Stimulated activated CD4-positive, alpha-beta T cell treated with anti-CD3 and anti-CD28 coated beads, Interleukin-12 subunit alpha, Interleukin-12 subunit beta, amount 100 ng/mL, for 48 hours (primary cell): ENCODE data around the gene SNAPC2.
"Not testable (repeated sequence)": the region's sequence is repeated elsewhere in the genome, so short reads cannot be mapped to it uniquely, and the experiment has no call there.

Experiments used
- DNase-seq, 3 donors: peaks; one replicate each; pipeline ENCODE4 v3.0.0-alpha.2; 2020; ENCODE audit warnings: low read depth in 2 of 3, low spot score in 1 of 3

SNAPC2 gene

DNA sequence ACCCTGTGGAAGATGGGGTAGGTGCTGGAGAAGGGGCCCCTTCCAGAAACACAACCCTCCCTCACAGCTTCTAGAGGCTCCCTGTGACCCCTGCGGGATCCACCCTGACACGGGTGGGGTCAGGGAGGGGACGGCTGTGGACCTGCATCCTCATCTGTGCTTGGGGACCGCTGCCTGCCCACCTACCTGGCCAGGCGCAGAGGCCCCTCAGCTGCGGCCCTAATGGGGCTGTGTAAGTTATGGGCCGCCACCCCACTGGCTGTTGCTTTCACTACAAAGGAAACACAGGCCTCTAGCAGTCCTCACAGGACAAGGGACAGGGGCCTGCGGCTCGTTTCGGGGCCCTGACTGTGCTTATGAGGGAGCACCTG is 12.8 kb downstream of the SNAPC2 start:
- DNase-seq: no peak

DNA sequence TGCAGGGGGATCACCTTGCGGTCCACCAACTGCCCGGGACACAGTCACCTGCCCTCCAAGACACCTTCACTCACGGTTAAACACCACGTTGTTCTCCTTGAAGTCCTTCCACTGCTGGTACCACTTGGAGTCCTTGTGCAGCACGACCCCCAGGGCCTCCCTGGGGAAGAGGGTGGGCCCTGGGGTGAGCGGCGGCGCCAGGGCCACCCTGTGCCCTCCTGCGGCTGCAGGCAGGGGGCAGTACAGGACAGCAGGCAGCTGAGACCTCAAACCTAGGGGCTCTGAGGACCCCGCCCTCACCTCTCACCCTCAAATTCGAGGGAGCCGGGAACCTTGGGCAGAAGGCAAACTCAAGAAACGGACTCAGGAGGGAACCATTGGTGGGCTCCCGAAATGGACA is 13.3 kb downstream of the SNAPC2 start:
- DNase-seq: no peak

DNA sequence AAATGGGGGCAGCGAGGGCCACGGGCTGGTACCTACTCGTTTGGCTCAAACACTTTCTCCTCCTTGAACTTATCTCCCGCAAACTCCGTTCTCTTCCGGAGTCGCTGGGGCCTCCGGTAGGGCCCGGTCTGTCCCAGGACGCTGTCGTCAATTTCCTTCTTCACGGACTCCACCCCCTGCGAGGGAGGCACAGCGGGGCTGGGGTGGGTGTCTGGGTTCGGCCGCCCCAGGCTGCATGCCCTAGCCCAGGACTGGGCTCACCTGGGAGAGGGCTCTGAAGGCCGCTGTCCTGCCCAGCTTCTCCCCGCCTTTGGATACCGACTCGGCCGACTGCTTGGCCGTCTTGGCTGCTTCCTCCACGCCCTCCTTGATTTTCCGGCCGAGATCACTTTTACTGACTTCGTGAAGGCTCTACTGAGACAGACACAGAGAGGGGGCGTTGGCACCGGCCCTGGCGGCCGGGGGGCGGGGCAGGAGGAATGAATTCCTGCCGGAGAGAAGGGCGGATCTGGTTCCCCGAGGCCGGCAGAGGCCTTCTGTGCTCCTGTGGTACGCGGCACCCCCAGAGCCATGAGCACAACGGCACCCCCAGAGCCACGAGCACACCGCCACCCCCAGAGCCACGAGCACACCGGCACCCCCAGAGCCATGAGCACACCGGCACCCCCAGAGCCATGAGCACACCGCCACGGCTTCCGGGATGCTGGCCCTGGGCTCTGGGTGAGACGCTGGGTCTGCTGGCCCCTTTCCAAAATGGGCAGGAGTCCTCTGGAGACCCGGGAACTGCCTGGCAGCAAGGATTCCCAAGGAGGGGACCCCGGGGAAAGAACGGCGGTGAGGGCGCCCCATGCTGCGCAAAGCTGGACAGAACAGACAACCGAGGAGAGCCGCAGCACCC is 13.9 kb downstream of the SNAPC2 start:
- DNase-seq: no peak

DNA sequence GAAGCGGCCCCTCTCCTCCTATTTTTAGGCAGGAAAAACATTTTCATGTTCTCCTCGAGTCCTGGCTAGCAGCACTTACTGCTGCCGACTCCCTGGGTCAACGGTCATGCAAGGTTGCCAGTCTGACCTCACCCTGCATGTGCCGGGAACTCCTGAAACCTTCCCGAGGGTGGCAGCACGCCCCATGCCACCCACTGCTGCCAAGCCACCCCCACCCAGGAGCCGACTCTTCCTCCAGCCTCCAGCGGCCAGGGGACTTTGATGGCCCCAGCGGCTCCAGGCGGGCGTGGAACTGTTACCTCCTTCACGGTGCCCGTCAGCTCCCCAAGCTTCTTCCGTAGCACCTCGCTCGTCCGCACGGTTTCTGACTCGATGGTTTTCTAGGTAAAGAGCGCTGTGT is 14.6 kb downstream of the SNAPC2 start:
- no peak for DNase-seq

DNA sequence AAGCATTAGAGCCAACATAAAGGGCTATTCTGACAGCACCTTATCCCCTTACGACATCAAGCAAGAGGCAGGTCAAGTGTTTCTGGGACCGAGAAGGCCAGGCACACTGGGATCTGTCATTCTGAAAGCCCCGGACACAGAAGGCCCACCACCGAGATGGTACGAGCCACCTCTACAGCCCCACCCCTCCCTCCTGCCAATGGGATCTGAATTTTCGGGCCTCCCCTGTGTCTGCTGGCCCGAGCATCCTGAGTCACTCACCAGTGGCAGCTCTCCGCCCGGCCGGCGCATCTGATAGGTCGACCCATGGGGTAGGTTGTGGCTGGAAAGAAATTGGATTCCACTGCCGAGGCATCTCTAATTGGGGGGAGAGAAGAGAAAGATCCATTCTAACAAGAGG is 20.7 kb downstream of the SNAPC2 start:
- DNase-seq: no peak

DNA sequence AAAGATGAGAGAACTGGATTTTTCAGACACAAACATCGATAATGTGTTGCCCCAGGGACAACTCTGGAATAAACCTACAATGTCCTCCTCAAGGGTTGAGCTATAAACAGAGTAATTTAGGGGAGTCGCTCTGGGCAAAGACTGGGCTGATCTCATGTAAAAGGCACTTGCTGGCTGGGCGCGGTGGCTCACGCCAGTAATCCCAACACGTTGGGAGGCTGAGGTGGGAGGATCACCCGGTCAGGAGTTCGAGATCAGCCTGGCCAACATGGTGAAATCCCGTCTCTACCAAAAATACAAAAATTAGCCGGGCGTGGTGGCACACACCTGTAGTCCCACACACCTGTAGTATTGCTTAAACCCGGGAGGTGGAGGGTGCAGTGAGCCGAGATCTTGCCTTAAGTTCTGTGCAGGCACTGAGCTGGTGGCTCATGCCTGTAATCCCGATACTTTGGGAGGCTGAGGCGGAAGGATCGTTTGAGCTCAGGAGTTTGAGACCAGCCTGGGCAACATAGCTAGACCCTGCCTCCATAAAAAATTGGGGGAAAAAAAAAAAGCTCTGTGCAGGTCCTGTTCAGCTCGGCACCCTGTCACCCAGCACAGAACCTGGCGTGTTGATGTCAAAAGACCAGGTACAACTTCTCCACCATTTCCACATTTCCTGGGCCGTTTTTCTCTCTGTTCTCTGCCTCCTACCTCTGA is 21.9 kb downstream of the SNAPC2 start:
- no peak for DNase-seq

DNA sequence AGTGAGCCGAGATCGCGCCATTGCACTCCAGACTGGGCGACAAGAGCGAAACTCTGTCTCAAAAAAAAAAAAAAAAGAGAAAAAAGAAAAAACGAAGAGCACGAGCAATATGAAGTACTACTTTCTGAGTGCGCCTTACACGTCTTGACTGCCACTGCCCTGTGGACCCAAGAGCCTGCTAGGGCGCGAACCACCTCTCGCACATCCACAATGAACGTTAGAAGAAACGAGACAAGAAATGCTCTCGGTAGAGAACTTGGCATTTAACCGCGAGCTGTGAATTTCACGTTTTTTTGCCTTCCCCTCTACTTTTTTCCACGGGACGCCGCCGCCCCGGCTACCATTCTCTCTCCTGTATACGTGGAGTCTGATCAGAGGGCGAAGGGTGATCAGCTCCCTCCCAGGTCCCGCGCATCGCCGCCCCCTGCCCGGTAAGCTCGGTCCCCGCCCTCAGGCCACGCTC is 22.9 kb downstream of the SNAPC2 start:
- DNase-seq: no peak

DNA sequence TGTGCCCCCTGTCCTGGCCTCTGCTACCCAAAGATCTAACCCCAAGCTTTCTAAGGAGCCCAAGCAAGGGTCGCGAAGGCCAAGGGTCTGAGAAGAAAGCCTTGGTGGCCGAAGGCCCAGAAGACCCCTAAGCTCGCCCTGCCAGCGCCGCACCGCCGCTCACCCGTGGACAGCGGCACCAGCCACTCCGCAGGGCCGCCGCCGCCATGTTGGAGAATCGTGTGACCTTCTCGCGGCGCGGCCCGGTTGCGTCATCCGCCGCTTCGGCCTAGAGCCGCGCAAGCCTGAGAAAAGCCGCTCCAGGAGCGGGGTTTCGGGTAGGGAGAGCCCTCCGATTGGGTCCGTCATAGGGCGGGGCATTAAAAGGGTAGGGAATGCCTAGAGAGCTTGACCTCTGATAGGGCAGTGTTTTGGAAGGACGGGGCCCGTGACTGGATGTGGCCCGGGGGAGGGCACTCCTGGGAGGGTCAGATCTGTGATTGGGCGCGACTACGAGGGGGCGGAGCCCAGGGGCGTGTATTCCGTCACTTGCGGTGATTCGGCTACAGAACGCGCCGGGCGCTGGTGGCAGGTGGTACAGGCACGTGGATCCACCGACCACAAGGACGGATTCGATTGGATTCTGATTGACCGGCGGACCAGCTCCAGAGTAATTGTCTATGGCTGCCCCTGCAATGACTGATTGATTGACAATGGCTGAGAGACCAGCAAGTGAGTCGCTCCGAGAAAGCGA is 23.5 kb downstream of the SNAPC2 start, which contains the start of gene TIMM44:
Gene TIMM44, minus strand, starts transcription at position 223 of the 733 bp plus-strand sequence. Its CDS starts 15 bp downstream, at position 208.
- DNase-seq: peak; percentile 98 to 99 (median 98)

DNA sequence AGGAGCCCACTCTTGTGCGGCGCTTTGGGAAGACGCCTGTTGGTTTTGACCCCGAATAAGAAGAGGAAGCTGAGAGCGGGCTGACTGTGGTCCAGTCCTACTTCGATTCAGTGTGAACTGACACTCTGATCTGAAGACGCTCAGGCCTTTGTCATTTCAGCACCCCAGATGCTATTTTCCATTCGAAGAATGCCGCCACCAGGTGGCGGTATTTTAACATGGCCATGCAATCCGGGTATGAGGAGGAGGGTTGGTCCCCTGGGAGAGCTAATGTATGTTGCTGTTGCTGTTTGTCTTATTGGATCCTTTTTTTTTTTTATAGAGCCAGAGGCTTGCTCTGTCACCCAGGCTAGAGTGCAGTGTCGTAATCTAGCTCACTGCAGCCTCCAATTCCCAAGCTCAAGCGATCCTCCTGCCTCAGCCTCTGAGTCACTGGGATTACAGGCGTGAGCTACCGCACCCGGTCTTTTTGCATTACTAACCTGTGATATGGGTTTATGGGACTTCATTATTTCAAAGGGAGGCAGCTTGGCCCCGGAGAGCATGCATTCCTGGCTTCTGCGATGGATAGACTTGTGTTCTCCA is 24.1 kb downstream of the SNAPC2 start:
- DNase-seq: peak; percentile 78 to 90 (median 80)

DNA sequence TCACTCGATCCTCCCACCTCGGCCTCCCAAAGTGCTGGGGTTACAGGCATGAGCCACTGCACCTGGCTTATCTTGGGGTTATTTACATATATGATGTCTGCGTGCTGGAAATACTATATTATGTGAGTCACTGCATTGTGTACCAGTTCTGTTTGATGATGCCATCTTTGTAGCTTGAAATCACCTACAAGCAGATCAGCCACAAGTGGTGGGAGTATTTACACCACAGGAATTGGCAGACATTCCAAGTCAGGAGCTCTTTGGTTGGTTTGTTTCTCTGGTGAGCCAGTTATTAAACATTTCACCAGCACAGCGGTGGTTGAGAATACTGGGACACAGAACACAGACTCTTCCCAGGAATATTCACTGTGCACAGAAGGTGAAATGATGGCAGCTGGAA is 27.8 kb downstream of the SNAPC2 start:
- no peak for DNase-seq

DNA sequence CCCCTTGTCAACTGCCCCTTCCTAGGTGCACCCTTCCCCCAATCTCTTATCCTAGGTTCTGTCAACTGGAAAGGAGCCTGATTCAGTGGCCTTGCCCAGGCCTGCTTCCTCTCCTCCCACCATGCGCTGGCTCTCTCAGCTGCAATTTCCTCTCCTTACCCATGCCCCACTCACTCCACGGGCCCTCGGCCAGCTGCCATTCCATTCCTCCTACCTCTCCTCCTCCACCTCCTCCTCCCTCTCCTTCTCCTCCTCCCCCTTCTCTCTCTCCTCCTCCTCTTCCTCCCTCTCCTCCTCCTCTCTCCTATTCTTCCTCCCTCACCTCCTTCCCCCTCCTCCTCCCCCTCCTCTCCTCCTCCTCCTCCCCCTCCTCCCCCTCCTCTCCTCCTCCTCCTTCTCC is 32.9 kb downstream of the SNAPC2 start:
- no peak for DNase-seq

DNA sequence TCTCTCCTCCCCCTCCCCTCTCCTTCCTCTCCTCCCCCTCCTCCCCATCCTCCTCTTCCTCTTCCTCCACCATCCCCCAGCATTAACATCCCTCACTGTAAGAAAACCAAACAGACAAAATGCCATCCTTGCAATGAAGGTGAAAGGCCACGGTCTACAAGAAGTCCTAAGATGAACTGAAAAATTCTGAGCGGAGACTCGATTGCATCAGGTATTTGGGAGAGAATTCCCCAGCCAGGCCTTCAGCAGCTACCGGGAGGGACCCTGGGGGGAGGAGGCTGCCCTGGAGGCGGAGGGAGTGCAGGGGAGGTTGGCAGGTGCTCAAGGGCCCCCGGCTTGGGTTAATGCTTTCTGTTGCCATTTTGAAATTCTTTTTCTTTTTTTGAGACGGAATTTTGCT is 33.4 kb downstream of the SNAPC2 start:
- no peak for DNase-seq

DNA sequence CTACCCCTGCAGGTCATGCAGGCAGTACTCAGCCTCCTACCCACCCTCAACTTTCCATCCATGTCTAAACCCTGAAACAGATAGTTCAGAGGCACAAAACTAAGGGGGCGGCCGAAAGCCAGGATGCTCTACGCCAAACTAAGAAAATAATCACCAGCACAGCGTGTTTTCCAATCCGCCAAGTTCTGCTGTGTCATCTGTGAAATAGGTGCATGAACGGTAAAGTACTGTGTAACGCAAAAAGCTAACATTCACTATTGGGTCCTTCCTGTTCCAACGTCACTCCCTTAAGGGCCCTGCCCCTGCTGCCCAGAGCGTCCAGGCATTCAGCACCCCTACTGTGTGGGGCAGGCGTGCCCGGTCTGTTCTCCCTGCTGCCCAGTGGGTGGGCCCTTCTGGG is 35.6 kb downstream of the SNAPC2 start:
- no peak for DNase-seq

DNA sequence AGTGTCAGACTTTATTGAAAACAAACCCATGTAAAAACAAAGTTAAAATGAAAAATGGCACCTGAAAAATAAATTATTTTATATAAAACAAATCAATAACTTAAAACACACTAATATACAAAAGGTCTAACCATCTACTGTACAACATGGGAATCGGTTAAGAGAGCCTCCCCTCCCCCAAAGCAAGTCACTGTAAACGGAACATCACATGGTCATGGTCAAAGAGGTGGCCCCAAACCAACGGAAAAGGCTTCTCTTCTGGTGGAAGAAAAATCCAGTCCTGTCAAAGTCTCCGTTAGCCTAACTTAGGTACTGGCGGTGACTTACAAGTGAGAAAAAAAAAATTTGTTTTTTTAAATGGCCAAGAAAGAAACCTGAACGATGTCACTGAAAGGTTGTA is 39.1 kb downstream of the SNAPC2 start:
- DNase-seq: no peak

DNA sequence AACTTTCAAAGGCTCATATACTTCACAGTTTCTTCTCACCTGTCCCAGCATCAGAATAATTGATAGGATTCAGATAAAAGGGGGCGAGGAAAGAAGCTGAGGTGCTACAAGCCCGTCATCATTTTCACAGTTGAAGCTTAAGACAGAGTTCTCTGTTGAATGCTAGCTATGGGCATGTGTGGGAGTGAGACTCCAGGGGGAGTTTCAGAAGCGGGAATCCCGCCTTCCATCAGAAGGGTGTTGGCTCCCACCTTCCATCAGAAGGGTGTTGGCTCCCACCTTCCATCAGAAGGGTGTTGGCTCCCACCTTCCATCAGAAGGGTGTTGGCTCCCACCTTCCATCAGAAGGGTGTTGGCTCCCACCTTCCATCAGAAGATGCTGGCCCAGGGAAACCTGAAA is 40.9 kb downstream of the SNAPC2 start:
- not testable (repeated sequence) for DNase-seq

DNA sequence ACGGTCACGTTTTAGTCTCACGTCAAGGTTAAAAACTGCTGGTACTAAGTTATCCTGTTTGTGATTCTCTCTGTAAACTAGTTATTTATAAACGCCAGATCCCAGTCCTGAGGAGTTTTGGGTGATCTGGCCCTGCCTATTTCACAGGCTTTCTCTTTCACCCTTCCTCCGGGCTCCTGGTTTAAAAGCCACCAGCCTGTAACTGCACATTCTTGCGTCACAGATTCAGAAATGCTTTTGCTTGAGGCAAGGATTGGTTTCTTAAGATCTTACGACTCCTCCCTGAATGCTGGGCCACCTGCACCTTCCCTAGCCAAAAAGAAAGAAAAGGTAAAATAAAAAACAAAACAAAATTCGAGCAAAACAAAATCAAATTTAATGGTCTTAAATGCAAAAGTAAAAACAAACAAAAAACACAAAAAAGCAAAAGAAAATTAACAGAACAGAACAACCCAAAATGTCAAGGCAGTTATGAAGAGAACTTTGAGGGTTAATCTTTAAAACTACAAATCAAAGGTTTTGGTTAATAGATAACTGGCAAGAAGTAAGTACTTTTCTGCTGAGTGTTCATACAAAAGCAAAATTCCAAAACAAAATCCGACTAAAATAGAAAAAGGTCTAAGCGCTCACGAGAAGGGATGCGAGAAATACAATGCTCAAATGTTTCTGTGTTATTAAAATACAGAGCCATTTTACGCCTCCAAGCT is 41.9 kb downstream of the SNAPC2 start:
- no peak for DNase-seq

DNA sequence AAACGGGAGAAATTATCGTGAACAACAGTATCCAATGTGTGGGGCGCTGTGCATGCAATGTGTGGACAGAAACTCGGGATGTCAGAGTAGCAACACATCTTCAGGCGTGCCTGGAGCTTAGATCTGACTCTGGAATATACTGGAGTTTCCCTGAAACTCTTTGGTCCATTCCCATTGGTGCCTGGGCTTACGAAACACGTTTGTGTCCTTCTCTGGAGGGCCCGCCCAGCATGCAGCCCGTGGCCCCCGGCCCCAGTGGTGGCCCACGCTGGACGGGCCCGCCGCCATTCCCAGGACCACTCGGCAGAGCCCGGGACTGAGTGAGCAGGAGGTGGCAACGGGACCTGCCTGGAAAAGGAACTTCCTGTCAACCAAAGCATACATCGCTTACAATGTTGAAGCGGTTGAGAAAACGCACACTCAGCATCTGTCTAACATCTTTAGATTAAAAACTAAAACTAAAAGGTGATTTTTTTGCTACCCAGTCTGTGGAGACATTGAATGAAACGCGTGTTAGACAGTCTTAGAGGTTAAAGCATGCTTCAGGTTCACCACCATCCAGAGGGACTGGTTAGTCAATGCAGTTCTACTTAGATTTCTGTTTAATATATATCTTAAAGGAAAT is 42.6 kb downstream of the SNAPC2 start:
- no peak for DNase-seq

DNA sequence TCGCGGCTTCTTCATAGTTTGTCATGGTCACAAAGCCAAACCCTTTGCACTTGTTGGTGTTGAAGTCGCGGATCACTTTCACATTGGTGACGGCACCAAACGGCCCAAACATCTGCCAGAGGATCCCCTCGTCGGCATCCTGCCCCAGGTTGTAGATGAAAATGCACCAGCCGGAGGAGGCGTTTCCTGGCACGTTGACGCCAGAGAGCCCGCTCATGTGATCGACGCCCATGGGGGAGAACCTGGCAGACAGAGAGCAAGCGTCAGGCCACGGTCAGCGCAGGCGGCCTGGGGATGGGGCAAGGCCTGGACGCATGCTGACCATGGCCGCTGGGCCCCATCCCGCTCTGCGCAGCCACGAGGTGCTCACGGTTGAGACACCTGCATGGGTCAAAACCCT is 43.4 kb downstream of the SNAPC2 start:
- DNase-seq: no peak

DNA sequence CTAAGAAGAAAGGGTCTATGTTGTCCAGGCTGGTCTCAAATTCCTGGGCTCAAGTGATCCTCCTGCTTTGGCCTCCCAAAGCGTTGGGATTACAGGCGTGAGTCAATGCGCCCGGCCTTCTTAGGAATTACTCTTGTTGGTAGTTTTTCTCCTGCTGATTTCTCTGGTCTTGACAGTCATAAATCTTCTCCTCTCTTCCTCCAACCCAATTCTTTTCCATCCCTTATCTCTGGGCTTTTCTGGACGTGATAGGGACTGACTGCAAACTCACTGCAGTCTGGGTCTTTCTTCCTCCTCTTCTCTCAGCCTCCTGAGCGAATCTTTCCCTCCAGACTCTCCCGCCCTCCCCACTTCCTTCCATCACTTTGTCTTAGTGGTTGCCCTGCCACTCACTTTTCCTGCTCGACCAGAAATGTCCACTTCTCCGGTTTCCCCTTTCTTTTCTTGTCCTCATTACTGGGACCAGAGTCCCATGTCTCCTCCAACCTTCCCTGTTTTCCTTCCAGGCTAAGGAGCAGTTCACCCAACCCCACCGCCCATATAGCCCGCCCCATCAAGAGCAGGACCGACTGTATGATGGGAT is 45.2 kb downstream of the SNAPC2 start:
- no peak for DNase-seq
